Measurements from ENCODE around the gene AKT1.

AKT1 gene

DNA sequence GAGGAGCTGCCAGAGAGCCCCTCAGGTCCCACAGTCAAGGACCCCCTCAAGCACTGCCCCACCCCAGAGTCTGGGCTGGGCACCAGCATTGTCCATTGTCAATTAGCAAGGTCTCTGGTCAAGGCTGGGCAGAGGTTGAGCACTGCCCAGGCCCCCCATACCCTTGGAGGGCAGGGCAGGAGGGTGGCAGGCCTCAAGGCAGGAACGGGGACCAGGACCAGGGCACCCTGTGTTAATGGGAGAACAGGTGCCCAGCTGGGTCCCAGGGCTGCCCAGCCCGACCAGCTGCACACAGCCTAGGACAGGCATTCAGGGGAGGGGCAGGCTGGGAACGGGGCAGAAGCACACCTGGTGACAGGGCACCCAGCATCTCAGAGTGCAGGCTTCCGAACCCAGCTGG lies 24.2 kb downstream of the AKT1 start:
- no peak for DNase-seq

DNA sequence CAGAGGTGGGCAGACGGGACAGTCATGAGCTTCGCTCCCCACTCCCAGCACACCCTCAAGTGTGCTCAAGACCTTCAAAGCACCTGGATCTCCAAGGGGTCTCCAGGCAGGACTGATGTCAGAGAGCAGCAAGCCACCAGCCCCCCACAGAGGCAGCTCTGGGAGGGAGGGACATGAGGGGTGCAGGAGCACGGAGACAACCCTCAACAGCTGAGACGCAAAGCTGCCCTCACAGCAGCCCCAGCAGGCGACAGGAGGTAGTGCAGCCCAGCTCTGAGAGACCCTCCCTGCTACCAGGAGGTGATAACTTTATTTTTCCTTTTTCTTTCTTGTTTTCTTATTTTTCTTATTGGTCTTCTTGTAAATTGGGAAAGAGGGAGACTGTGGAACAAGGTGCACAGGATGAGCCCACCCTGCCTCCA lies 24.7 kb downstream of the AKT1 start:
- no peak for DNase-seq

DNA sequence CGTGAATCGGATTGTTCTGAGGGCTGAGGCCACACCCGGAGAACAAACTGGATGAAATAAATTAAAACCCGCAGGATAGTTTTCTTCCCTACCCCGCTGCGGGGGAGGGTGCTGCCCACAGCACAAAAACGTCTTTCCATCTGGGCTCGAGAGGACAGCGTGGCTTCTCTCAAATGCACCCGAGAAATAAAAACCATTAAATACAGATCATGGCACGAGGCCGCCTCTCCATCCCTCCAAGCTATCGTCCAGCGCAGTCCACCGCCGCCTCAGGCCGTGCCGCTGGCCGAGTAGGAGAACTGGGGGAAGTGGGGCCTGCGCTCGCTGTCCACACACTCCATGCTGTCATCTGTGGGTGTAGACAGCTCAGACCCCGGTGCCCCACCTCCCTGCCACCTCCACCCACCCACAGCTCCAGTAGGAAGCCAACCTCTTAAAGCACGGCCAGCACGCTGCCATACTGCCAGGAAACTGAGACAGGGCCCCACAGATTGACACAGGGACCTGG lies 25.4 kb downstream of the AKT1 start:
- no peak for DNase-seq

DNA sequence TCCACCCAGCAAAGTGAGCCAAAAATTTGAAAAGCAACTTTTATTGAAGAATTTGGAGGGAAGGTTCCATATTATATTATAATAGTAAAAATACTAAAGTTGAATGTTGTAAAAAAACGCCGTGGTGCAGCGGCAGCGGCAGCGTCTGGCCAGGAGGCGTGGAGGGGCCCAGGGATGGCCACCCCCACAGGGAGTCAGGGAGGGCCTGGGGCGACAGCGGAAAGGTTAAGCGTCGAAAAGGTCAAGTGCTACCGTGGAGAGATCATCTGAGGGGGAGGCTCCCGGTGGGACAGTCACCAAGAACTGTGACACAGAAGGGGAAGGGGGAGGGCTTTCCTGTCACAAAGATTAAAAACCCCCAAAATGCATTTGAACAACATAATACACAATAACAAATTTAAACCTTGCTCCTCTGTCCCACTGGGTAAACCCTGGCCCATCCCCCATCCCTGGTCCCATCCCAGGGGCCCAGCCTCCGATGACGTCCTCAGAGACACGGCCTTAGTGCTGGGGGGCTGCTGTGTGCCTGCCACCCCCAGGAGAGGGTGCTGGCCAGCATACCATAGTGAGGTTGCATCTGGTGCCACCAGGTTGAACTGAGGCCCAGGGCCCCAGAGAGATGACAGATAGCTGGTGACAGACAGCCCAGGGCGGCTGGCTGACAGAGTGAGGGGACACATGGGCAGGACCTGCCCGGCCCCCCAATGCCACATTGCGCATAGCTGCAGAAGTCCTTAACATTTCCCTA lies 26.1 kb downstream of the AKT1 start:
- no peak for DNase-seq

GRCh38 chr14:104768437-104769323 lies 26.9 kb downstream of the AKT1 start:
- DNase-seq = peak; percentile 17

DNA sequence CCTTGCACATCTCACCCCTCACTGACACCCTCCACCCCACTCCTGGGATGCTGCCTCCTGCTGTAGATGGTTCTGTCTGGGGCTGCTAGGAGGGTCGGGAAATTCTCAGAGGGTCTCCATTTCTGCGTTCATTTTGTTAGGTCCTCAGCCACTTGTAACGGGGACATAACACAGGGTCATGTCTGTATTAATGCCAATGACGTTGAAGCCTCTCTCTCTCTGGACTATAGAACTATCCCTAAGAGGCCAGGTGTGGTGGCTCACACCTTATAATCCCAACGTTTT lies 28.0 kb downstream of the AKT1 start:
- DNase-seq = no peak

GRCh38 chr14:104766863-104767633 lies 28.5 kb downstream of the AKT1 start:
- no peak for DNase-seq

DNA sequence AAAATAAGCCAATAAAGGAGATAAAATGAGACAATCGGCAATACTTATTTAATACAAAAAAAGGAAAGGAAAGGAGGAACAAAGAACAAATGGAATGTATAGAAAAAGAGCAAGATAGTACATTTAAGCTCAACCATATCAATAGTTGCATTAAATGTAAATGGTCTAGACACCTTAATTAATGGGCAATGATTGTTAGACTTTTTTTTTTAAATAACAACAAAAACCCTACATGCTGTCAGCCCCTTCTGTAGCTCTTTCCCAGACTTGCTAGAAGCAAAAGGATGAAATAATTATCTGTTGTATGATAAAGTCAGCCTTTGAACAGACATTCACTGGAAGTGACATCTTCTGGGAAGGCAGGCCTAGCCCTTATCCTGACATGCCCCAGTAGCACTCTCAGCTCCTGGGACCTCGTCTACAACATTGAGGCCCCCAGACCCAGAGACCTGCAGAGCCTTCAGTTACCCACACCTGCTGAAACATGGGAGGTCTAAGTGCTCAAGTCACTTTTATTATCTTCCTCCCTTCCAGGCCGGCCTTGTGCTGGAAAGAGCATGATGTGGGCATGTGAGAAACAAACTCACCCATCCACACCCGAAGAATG lies 29.2 kb downstream of the AKT1 start:
- DNase-seq = no peak

DNA sequence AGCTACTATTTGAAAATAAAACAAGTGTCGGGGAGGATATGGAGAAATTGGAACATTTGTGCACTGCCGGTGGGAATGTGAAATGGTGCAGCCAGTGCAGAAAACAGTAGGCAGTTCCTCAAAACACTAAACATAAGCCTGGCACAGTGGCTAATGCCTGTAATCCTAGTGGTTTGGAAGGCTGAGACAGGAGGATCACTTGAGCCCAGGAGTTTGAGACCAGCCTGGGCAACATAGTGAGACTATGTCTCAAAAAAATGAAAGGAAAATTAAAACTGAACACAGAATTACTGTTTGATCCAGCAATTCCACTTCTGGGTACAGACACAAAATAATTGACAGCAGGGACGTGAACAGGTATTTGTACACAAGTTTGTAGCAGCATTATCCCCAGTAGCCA lies 30.0 kb downstream of the AKT1 start:
- no peak for DNase-seq

DNA sequence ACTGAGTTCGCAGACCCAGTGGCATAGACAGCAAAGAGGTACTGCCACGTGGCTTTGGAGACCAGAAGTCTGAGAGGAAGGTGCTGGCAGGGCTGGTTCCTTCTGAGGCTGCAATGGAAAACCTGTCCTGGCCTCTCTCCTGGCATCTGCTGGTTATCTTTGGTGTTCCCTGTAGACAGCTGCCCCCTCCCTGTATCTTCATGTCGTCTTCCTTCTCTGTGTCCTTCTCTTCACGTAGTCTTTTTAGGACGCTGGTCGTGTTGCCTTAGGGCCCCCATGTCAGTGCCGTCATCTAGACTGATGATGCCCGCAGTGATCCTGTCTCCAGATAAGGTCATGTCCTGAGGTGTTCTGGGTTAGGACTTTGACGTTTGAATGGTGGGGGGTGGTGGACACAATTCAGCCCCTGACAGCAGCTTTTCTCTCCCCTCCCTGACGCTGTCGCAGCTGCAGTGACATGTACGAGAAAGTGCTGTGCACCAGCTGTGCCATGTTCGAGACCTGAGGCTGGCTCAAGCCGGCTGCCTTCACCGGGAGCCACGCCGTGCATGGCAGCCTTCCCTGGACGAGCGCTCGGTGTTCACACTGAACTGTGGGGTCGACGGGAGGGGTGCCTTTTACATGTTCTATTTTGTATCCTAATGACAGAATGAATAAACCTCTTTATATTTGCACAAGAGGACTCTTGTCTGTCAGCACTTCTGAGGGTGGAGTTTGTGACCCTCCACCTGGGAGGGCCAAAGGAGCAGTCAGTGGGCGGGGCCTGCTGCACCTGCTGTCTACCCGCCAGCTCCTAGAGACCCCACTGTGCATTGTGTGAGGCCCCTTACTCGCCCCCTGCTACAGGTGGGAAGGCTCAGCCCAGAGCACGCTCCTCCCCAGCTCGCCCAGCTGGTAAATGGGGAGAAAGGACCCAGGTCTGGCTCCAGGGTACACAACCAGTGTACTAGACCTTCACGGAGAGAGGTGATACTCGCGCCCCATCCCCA lies 36.3 kb downstream of the AKT1 start:
- no peak for DNase-seq

DNA sequence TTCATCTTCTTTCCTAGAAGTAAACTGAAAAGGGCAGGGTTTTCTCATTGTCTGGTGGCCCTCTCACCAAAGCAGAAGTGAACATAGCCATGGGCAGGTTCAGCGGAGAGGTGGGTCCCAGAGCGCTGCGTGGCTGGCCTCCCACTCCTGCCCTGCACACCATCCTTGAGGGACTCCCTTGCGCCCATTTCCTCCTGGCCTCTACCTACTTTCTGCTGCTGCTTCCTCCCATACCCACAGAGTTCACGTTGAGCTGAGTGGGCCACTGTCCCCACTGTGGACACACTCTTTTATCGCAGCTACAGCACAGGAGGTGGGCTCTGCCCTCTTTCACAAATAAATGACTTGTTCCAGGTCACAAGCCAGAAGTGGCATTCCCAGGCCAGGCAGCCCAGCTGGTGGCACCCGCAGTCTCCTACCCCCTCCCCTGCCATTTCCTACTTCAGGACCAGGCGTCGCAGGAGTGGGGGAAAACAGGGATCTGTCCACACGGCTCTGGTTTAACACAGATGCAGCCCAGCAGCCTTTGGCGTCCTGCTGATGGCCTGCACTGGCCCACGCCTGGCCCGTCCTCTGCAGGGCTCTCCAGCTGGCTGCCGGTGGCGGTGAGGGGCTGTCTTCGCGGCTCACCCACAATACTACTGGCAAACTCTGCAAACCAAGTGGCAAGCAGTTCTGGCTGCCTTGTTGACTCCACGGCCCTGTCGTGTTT lies 37.7 kb downstream of the AKT1 start:
- no peak for DNase-seq

- no peak for DNase-seq
Observed at GRCh38 chr14:104757238-104757585, 38.3 kb downstream of the AKT1 start.

GRCh38 chr14:104756477-104757237 lies 38.9 kb downstream of the AKT1 start:
- DNase-seq = no peak

DNA sequence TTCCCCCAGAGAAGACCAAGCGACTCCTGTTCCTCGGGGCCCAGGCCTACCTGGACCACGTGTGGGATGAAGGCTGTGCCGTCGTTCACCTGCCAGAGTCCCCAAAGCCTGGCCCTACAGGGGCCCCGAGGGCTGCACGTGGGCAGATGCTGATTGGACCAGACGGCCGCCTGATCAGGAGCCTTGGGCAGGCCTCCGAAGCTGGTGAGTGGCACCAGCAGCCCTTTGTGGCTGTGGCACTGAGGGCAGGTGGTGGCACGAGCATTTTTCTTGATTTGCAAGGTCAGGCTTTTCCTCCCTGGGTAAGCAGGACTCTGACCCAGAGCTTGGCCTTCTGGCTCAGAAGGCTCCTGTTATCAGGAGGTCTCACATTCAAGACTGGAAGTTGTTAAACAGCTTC lies 39.9 kb downstream of the AKT1 start:
- no peak for DNase-seq

DNA sequence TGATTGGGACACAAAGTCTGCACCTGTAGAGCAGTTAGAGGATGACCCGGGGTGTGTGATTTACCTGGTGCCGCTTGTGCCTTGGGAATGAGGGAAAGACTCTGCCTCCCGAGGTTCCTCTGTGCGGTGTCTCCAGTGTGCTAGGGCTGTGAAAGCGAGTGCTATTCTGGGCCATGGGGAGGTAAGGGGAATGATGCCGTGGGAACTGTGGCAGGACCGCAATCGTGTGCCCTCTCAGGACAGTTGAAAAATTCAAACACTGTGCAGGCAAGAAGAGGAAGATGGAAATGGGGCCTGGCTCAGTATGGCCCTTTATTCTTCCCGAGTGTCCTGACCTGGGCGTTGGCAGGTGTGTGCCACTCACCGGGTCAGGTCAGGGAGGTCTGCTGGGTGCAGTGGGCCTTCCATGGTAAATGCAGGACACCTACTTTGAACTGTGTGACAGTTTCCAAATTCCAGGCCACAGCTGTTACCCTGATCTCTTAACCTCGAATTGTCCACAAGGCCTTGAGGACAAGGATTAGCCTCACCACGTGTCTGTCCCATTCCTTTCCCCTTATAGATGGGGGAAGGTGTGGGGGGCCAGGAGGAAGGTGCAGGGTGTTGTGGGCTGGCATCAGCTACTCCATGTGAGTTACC lies 41.2 kb downstream of the AKT1 start:
- no peak for DNase-seq

- no peak for DNase-seq
Observed at GRCh38 chr14:104753528-104754212, 41.9 kb downstream of the AKT1 start.

DNA sequence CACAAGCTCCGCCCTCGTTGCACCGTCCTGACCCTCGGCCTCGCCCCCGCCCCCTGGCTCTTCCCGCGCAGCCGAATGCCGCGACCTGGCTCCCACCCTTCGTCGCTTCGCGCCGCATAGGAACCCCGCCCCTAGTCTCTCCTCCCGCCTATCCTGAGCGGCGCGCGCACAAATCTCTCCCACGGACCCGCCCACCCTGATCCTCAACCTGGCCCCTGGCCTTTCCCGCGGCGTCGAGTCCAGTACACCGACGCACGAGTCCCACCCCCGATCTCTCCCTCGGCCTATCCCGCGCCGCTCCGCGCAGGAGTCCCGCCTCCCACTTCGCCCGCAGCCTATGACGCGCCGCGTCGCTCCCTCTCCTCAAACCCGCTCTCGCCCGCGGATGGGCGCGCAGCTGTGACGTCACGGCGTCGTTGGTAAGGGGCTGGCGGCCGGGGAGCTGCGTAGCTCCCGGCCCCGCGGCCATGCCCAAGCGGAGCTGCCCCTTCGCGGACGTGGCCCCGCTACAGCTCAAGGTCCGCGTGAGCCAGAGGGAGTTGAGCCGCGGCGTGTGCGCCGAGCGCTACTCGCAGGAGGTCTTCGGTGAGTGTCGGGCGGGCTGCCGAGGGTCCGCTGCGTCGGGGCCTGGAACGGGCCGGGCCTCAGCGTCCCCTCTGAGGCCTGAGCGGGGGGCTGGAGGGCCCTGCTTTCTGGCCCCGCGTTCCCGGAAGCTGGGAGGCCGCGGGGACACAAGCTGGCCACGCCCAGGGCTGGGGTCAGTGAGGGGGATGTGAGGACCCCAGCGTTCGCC lies 42.6 kb downstream of the AKT1 start, which contains the start of gene SIVA1:
Gene SIVA1, plus strand, starts transcription at position 413 of the 793 bp plus-strand sequence. Its CDS starts 55 bp downstream, at position 468.
- DNase-seq = peak; percentile 95

DNA sequence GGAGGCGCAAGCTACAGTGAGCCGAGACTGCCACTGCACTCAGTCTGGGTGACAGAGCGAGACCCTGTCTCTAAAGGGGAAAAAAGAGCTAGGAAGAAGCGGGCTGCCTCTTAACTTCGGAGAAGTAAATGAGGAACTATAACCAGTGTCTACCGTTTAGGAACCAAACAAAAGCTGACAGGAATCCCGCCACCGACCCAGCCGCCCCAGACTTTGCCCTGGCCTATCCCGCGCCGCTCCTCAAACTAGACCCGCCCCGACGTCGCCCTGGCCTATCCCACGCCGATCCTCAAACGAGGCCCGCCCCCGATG lies 43.2 kb downstream of the AKT1 start:
- DNase-seq = no peak
